Inflammatory macrophage treated with lipopolysaccharide for 1 hour (primary cell): Measurements from ENCODE around the gene MIA3.

Experiments
- DNase-seq, 2 donors: peaks; one replicate each; pipeline ENCODE4 v3.0.0-alpha.2; 2020 to 2022

MIA3 gene

GRCh38 chr1:222618880-222619596, 1.1 kb downstream of the MIA3 start:
- DNase-seq, result peak in 1 of 2 donors; percentile 13

- DNase-seq, result no peak
Observed at GRCh38 chr1:222620566-222620965, 2.7 kb downstream of the MIA3 start.

- no peak for DNase-seq
Observed at GRCh38 chr1:222622765-222623164, 4.9 kb downstream of the MIA3 start.

GRCh38 chr1:222623458-222623857, 5.6 kb downstream of the MIA3 start:
- no peak for DNase-seq

GRCh38 chr1:222624214-222624613, 6.3 kb downstream of the MIA3 start:
- DNase-seq, result no peak

- DNase-seq, result no peak
Observed at GRCh38 chr1:222627232-222627631, 9.3 kb downstream of the MIA3 start.

- DNase-seq, result no peak
Observed at GRCh38 chr1:222629921-222630535, 12.1 kb downstream of the MIA3 start.

- no peak for DNase-seq
Observed at GRCh38 chr1:222631611-222632208, 13.8 kb downstream of the MIA3 start.

GRCh38 chr1:222632749-222633148, 14.9 kb downstream of the MIA3 start:
- no peak for DNase-seq

- DNase-seq, result peak; percentile 81 to 100
Observed at GRCh38 chr1:222634180-222635013, 16.5 kb downstream of the MIA3 start.

- DNase-seq, result no peak
Observed at GRCh38 chr1:222641269-222641948, 23.5 kb downstream of the MIA3 start.

- no peak for DNase-seq
Observed at GRCh38 chr1:222642468-222642867, 24.6 kb downstream of the MIA3 start.

- peak; percentile 47 to 51 for DNase-seq
Observed at GRCh38 chr1:222643606-222643937, 25.7 kb downstream of the MIA3 start.

GRCh38 chr1:222643938-222644635, 26.2 kb downstream of the MIA3 start:
- DNase-seq, result peak; percentile 99

GRCh38 chr1:222644636-222644980, 26.7 kb downstream of the MIA3 start:
- DNase-seq, result no peak

- DNase-seq, result no peak
Observed at GRCh38 chr1:222652676-222653075, 34.8 kb downstream of the MIA3 start.

GRCh38 chr1:222653178-222653827, 35.4 kb downstream of the MIA3 start:
- no peak for DNase-seq

- DNase-seq, result peak; percentile 94 to 98
Observed at GRCh38 chr1:222654849-222655248, 37.0 kb downstream of the MIA3 start.

GRCh38 chr1:222656391-222657155, 38.7 kb downstream of the MIA3 start:
- DNase-seq, result peak in 1 of 2 donors; percentile 35

- no peak for DNase-seq
Observed at GRCh38 chr1:222657899-222658298, 40.0 kb downstream of the MIA3 start.

GRCh38 chr1:222663431-222663934, 45.6 kb downstream of the MIA3 start:
- DNase-seq, result no peak
